Gastrocnemius medialis (tissue), 4 donors: ENCODE measurements around the gene PLXDC2.

Experiments
- CTCF ChIP-seq, 5 experiments: fragments of 450-650 bp in 3 of 5; fragments of 200-600 bp in 2 of 5; sonication (generic) in 2 of 5; IDR thresholded peaks in 4 of 5; conservative IDR thresholded peaks in 1 of 5; 1 replicate in 4 of 5; 2 replicates in 1 of 5; pipeline ENCODE4 v1.5.1; 2016 to 2019; ENCODE audit warnings: antibody characterized with exemption in 5 of 5, mild to moderate bottlenecking in 3 of 5, moderate library complexity in 3 of 5
- POLR2A ChIP-seq, 2 donors: fragments of 450-650 bp; IDR thresholded peaks; one replicate each; pipeline ENCODE4 v1.6.1; 2017; ENCODE audit warnings: antibody characterized with exemption in 2 of 2, mild to moderate bottlenecking in 2 of 2, moderate library complexity in 2 of 2

DNA sequence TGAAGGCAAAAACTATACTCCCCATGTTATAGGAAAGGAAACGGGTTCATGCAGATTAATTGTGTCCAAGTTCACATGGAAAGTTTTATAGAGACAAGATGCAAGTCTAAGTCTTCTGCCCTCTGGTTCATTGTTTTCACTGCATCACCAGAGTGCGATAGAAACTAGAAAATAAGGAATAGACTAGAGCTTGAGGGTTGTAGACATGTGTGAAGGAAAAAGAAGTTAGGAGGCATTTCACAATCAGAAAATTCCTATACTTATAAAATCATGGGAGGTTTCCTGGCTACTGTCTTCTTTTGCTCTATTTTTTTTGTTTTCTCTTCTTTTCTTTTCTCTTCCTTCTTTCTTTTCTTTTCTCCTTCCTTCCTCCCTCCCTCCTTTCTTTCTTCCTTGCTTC lies 329.8 kb downstream of the PLXDC2 start:
- TF ChIP-seq CTCF (IDR thresholded peaks at IDR 0.05 in 4 of 5, conservative IDR thresholded peaks at IDR 0.05 in 1 of 5) (no peak), POLR2A (IDR thresholded peaks at IDR 0.05) (no peak)
